Fibroblast of skin of right biceps (primary cell): ENCODE data around the gene NR5A1.

Experiments
- DNase-seq: peaks from one replicate; pipeline ENCODE4 v3.0.0-alpha.2; 2013

Gene NR5A1

GRCh38 chr9:124437086-124437485 lies 70.1 kb downstream of the NR5A1 start:
- no peak for DNase-seq

DNA sequence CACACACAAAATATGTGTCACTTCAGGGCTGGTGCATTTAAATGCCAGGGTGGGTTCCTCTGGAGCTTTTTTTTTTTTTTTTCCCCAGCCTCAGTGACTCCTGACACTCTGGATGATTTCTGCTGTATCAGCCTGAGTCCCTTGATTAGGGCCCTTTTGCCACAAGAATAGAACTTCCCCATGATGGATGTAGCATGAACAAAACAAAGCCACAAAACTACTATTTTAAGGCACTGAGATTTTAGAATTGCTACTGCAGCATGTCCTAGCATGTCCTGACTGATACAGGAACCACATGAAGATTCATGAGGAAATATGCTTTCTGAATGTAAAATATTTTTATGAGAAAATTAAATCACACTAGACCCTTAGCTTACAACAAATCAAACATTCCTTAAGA lies 70.9 kb downstream of the NR5A1 start:
- no peak for DNase-seq
